Activated naive CD8-positive, alpha-beta T cell treated with anti-CD3 and anti-CD28 coated beads for 36 hours (primary cell): Measurements from ENCODE around the gene URGCP. TPM values are rescaled to one million over a fixed set of nuclear protein-coding genes. Genes with fewer than 3 reads are reported as not detected.
A peak's percentile ranks its signal among the peaks of the same experiment; 100 is the strongest.
"Not testable (repeated sequence)": the region's sequence is repeated elsewhere in the genome, so short reads cannot be mapped to it uniquely, and the experiment has no call there.

ENCODE experiments used
- DNase-seq: peaks from one replicate; pipeline ENCODE4 v3.0.0; 2021
- H3K27ac Mint-ChIP-seq: one replicate; pipeline ENCODE4 v1.8.0; 2022; ENCODE audit warnings: mild to moderate bottlenecking, moderate library complexity, mixed read lengths
- H3K27me3 Mint-ChIP-seq: one replicate; pipeline ENCODE4 v1.8.0; 2022; ENCODE audit warnings: mild to moderate bottlenecking, mixed read lengths
- H3K36me3 Mint-ChIP-seq: one replicate; pipeline ENCODE4 v1.8.0; 2021; ENCODE audit warnings: mild to moderate bottlenecking, mixed read lengths
- H3K4me1 Mint-ChIP-seq: one replicate; pipeline ENCODE4 v1.8.0; 2021; ENCODE audit warnings: mixed read lengths
- H3K4me3 Mint-ChIP-seq: one replicate; pipeline ENCODE4 v1.8.0; 2022; ENCODE audit warnings: mild to moderate bottlenecking, moderate library complexity, mixed read lengths
- H3K9me3 Mint-ChIP-seq: one replicate; pipeline ENCODE4 v1.8.0; 2022; ENCODE audit warnings: mixed read lengths
- total RNA-seq, 2 experiments: library from RNA; stranded (reverse); gene quantifications; one replicate each; pipeline ENCODE4 v1.2.3, GENCODE V29; 2021

The URGCP gene
- total RNA-seq, 2 experiments from 2014 or later, result 24.3 to 26.1 TPM

DNA sequence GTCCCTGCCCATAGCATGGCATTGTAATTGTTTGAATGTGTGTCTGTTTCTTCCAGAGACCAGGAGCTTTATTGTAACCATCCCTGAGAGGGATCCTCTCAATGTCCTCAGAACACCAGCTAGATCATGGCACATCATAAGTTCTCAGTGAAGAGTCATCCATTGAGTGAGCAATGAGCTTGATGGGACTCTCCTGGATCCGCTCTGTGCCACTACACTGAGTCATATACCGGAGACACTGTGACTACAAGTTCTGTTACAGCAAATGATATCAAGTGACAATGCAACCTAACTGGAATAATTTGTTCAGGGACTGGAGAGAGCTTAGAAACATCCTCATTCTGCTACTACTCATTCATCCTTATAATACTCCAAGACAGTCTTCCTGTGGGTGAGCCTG is 62.1 kb downstream of the URGCP start:
- Mint-ChIP-seq H3K4me1 (no peaks in the 10 kb centered on the region), H3K36me3 (no peaks in the 10 kb centered on the region), H3K27me3 (peaks cover 13% of the 10 kb centered on the region), H3K9me3 (no peaks in the 10 kb centered on the region), H3K4me3 (no peak overlapping the region), H3K27ac (no peak overlapping the region)
- DNase-seq, result no peak

DNA sequence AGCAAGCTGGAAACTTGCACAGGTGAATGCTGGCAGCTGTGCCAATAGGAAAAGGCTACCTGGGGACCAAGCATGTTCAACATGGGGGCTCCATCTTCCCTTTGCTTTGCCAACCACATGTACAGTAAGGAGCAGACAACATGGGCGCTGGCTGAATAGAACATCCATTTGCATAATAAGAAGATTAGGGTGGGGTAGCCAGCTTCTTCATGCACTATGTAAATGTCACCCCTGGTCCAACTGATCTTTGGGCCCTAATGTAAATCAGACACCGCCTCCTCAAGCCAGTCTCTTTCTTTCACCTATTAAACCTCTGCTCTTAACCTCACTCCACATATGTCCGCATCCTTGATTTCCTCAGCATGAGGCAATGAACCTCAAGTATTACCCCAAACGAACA is 63.1 kb downstream of the URGCP start:
- Mint-ChIP-seq H3K27ac (no peak overlapping the region), H3K27me3 (peaks cover 13% of the 10 kb centered on the region), H3K4me1 (peaks cover 6% of the 10 kb centered on the region), H3K4me3 (no peak overlapping the region), H3K9me3 (no peaks in the 10 kb centered on the region), H3K36me3 (no peaks in the 10 kb centered on the region)
- DNase-seq, result no peak

DNA sequence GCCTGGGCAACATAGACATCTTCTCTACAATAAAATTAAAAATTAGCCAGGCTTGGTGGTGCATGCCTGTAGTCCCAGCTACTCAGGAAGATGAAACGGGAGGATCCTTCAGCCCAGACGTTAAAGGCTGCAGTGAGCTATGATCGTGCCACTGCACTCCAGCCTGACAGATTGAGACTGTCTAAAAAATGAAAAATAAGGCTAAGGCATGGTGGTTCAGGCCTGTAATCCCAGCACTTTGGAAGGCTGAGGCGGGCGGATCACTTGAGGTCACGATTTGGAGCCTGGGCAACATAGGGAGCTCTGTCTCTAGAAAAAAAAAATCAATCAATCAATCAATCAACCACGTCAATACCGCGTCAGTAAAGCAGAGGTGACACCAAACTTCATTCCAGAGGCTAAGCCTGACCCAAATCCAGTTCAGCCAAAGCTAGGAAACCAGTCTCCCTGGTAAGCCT is 68.2 kb downstream of the URGCP start:
- Mint-ChIP-seq H3K36me3 (peaks cover 2% of the 10 kb centered on the region), H3K27me3 (peaks cover 3% of the 10 kb centered on the region), H3K27ac (no peak overlapping the region), H3K4me3 (no peak overlapping the region), H3K4me1 (peaks cover 19% of the 10 kb centered on the region), H3K9me3 (peaks cover 4% of the 10 kb centered on the region)
- DNase-seq, result no peak

DNA sequence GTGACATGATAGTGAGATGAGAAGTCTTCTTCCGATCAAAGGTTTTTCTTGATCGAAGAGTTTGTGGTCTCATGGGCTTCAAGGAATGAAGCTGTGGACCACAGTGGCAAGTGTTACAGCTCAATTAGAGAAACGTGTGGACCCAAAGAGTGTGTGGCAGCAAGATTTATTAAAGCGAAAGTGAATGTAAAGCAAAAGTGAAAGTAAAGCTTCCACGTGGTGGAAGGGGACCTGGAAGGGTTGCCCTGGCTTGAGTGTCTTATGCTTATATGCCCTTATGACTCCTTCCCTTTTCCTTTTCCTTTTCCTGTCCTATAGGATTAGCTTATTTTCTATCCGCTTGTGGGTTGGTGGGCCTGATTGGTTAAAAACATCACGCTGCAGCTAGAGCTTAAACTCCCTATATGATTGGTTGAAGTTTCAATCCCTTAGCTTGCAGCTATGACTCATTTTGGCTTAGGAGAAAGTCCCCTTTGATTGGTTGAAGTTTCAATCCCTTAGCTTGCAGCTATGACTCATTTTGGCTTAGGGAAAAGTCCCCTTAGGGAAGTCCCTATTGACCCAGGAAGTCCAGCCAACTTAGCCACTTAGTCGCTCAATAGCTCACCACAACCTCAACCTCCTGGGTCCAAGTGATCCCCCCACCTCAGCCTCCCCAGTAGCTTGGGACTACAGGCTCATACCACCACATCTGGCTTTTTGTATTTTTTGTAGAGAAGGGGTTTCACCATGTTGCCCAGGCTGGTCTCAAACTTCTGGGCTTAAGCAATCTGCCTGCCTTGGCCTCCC is 71.7 kb downstream of the URGCP start:
- DNase-seq, result peak; percentile 29
- peak overlapping the region; percentile 86 for H3K27ac Mint-ChIP-seq
- peaks cover 14% of the 10 kb centered on the region for H3K36me3 Mint-ChIP-seq
- peaks cover 27% of the 10 kb centered on the region for H3K4me1 Mint-ChIP-seq
- peak overlapping the region; percentile 67 for H3K4me3 Mint-ChIP-seq
- peaks cover 5% of the 10 kb centered on the region for H3K27me3 Mint-ChIP-seq
- peaks cover 11% of the 10 kb centered on the region for H3K9me3 Mint-ChIP-seq

DNA sequence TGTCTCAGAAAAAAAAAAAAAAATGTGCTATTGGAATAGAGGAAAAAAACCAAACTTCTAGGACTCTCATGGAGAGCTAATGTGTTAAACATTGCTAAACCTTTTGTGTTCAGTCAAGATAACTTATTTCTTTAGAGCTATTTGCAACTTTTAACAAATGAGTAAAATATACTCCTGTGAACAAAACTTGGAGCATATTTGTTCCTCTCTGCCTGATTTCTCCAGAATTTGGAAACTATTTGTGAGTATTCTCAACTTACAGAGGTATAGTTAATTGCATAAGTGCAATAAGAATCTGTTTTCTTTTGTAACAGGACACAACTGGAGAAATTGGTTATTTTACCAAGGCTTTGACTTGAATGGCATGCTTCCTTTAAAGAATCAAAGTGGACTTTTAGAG is 75.5 kb downstream of the URGCP start:
- peaks cover 14% of the 10 kb centered on the region for H3K36me3 Mint-ChIP-seq
- peaks cover 11% of the 10 kb centered on the region for H3K9me3 Mint-ChIP-seq
- H3K4me1 Mint-ChIP-seq, result peaks cover 21% of the 10 kb centered on the region
- peaks cover 27% of the 10 kb centered on the region for H3K27me3 Mint-ChIP-seq
- not testable (repeated sequence) for DNase-seq, H3K27ac Mint-ChIP-seq, H3K4me3 Mint-ChIP-seq

Other genes starting within 250 kb of the URGCP start
- gene COA1, start 177.1 kb downstream of the URGCP start, total RNA-seq, result 10 to 100 TPM; 82.1 to 84.1 TPM
- gene BLVRA, start 147.9 kb downstream of the URGCP start, total RNA-seq, result 10 to 100 TPM; 36.1 to 36.3 TPM
- 100 to 1,000 TPM; 142 to 152 TPM for gene MRPS24, start 37.1 kb downstream of the URGCP start, total RNA-seq
- gene UBE2D4, start 19.8 kb upstream of the URGCP start, total RNA-seq, result 10 to 100 TPM; 12.1 to 12.7 TPM
- gene SPDYE1, start 91.3 kb upstream of the URGCP start, total RNA-seq, result not detected
- 100 to 1,000 TPM; 131 to 136 TPM for gene DBNL, start 138.1 kb upstream of the URGCP start, total RNA-seq
- gene PGAM2, start 159.0 kb upstream of the URGCP start, total RNA-seq, result under 1 TPM; 0.34 to 0.43 TPM
- gene POLM, start 175.9 kb upstream of the URGCP start, total RNA-seq, result 10 to 100 TPM; 32.5 to 35.2 TPM
- gene AEBP1, start 197.7 kb upstream of the URGCP start, total RNA-seq, result 10 to 100 TPM; 32.6 to 38.3 TPM
- gene POLD2, start 217.0 kb upstream of the URGCP start, total RNA-seq, result 100 to 1,000 TPM; 287 to 296 TPM
- not detected for gene MYL7, start 234.7 kb upstream of the URGCP start, total RNA-seq